MV-4-11 (cell line): ENCODE measurements around the gene WLS.
"Not testable (repeated sequence)": the region's sequence is repeated elsewhere in the genome, so short reads cannot be mapped to it uniquely, and the experiment has no call there.

Source experiments
- DNase-seq: peaks from one replicate; lab custom pipeline; 2025; lab: John Stamatoyannopoulos, UW

Gene WLS

GRCh38 chr1:68232289-68233148 lies at the start of gene WLS:
Gene WLS (minus strand): TSS chr1:68232523. CDS start chr1:68232299, 224 bp downstream.
- DNase-seq: no peak

- no peak for DNase-seq
Observed at GRCh38 chr1:68280286-68280685, 48.0 kb upstream of the WLS start.

- DNase-seq: no peak
Observed at GRCh38 chr1:68279846-68280245, 47.5 kb upstream of the WLS start.

GRCh38 chr1:68278221-68278620 lies 45.9 kb upstream of the WLS start:
- no peak for DNase-seq

GRCh38 chr1:68276448-68276847 lies 44.1 kb upstream of the WLS start:
- DNase-seq: no peak

- no peak for DNase-seq
Observed at GRCh38 chr1:68273530-68273929, 41.2 kb upstream of the WLS start.

- DNase-seq: no peak
Observed at GRCh38 chr1:68271596-68271995, 39.3 kb upstream of the WLS start.

GRCh38 chr1:68270951-68271350 lies 38.6 kb upstream of the WLS start:
- peak; percentile 54 for DNase-seq

GRCh38 chr1:68269637-68270430 lies 37.5 kb upstream of the WLS start:
- DNase-seq: no peak

GRCh38 chr1:68268896-68269483 lies 36.7 kb upstream of the WLS start:
- DNase-seq: no peak

- not testable (repeated sequence) for DNase-seq
Observed at GRCh38 chr1:68256824-68257223, 24.5 kb upstream of the WLS start.

- peak; percentile 66 for DNase-seq
Observed at GRCh38 chr1:68255301-68255700, 23.0 kb upstream of the WLS start.

- no peak for DNase-seq
Observed at GRCh38 chr1:68254667-68255226, 22.4 kb upstream of the WLS start.

GRCh38 chr1:68237040-68237439 lies 4.7 kb upstream of the WLS start:
- DNase-seq: no peak

GRCh38 chr1:68234094-68234493 lies 1.8 kb upstream of the WLS start:
- no peak for DNase-seq

- no peak for DNase-seq
Observed at GRCh38 chr1:68233202-68233601, 879 bp upstream of the WLS start.

- no peak for DNase-seq
Observed at GRCh38 chr1:68231627-68232288, 565 bp downstream of the WLS start.

- no peak for DNase-seq
Observed at GRCh38 chr1:68230901-68231626, 1.3 kb downstream of the WLS start.

GRCh38 chr1:68230484-68230802 lies 1.9 kb downstream of the WLS start:
- DNase-seq: no peak

GRCh38 chr1:68229650-68230483 lies 2.5 kb downstream of the WLS start:
- no peak for DNase-seq
